ENCODE data around the gene PIGU.

DNA sequence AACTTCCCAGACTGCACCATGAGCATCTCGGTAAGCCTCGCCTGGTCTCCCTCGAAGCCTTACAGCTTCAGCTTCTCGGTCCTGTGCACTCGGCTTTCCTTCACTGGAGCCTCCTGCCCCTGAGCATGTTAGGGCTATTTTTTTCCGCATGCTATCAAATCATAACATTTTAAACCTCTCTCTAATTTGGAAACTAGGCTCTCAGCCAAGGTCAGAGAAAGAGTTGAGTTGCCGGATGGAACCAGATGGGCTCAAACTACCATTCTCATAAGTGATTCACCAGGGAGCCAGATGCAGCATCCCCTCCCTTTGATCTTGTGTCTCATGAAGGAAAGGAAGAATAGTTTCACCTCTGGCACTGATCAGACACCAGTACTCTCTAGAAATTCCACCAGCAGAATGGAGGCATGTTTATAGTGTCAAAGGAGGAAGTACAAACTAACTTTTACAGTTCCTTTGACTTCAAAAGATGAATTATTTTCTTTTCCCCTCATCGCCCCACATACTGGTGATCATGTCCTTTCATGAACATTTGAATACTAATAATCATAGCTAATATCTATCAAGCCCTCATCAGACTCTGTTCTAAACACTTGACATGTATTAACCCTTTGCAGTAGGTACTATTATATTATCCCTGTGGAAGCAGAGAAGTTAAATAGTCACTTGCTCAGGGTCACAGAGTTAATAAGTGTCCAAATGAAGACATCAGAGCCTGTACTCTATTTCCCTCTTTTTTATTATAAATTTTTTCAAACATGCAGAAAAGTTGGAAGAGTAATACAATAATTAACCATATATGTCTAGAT, 71.7 kb downstream of the PIGU start:
- TF ChIP-seq, protein P1, sequence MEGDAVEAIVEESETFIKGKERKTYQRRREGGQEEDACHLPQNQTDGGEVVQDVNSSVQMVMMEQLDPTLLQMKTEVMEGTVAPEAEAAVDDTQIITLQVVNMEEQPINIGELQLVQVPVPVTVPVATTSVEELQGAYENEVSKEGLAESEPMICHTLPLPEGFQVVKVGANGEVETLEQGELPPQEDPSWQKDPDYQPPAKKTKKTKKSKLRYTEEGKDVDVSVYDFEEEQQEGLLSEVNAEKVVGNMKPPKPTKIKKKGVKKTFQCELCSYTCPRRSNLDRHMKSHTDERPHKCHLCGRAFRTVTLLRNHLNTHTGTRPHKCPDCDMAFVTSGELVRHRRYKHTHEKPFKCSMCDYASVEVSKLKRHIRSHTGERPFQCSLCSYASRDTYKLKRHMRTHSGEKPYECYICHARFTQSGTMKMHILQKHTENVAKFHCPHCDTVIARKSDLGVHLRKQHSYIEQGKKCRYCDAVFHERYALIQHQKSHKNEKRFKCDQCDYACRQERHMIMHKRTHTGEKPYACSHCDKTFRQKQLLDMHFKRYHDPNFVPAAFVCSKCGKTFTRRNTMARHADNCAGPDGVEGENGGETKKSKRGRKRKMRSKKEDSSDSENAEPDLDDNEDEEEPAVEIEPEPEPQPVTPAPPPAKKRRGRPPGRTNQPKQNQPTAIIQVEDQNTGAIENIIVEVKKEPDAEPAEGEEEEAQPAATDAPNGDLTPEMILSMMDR (IDR thresholded peaks at IDR 0.05), result no peak
- no peak for TF ChIP-seq POLR2A (IDR thresholded peaks at IDR 0.05)

Data from lower leg skin (tissue), 3 donors.